ENCODE measurements around the gene CFAP45. TPM values are rescaled to one million over a fixed set of nuclear protein-coding genes. Genes with fewer than 3 reads are reported as not detected.

CFAP45 gene
- total RNA-seq, 2 experiments from 2014 or later = 0.63 TPM; not detected in 1

GRCh38 chr1:159921700-159922504 is 21.9 kb upstream of the CFAP45 start:
- Histone ChIP-seq H3K4me3 (ENCODE audit: low read depth, low read length, poor library complexity, severe bottlenecking) (peak overlapping the region; percentile 94), H3K4me1 (ENCODE audit: insufficient read depth, low read length, poor library complexity, severe bottlenecking) (peaks cover 43% of the 10 kb centered on the region), H3K79me2 (ENCODE audit: insufficient read depth, low read depth, low read length) (peaks cover 47% of the 10 kb centered on the region; the same call in 1 of the 2 replicates), H3K27ac (ENCODE audit: low read depth, low read length, poor library complexity, severe bottlenecking) (peak overlapping the region; percentile 80), H3K9me2 (ENCODE audit: insufficient read depth, low read length) (no peaks in the 10 kb centered on the region), H4K20me1 (ENCODE audit: insufficient read depth, low read length) (no peaks in the 10 kb centered on the region), H3K9me3 (ENCODE audit: low read length) (no peaks in the 10 kb centered on the region), H2AFZ (ENCODE audit: low read length) (no peak overlapping the region), H3K36me3 (ENCODE audit: insufficient read depth, low read length) (peaks cover 39% of the 10 kb centered on the region), H3K4me2 (ENCODE audit: low read length) (peak overlapping the region; percentile 90)
- BruUV-seq (replicated peaks) = no TSS peak
- TF ChIP-seq CTCF (conservative IDR thresholded peaks at IDR 0.05; ENCODE audit: low read length) (no peak), EZH2phosphoT487 (IDR thresholded peaks at IDR 0.05; ENCODE audit: borderline replicate concordance, low read depth, low read length) (no peak)
- intact Hi-C loops (cut with micrococcal nuclease; ENCODE audit: unreplicated experiment) = no loop called here
- DNase-seq (ENCODE audit: low spot score) = no peak
- ChIA-PET CTCF (ENCODE audit: unreplicated experiment) (interaction anchor here (0.6 kb wide), 2 partner anchors 58 to 458 kb away, joined by 3 read pairs; no protein-coding TSS in a partner anchor), POLR2A (interaction anchor here (0.8 to 1.1 kb wide), 3 partner anchors 10 to 33 kb away, joined by 3 read pairs; no protein-coding TSS in a partner anchor)

DNA sequence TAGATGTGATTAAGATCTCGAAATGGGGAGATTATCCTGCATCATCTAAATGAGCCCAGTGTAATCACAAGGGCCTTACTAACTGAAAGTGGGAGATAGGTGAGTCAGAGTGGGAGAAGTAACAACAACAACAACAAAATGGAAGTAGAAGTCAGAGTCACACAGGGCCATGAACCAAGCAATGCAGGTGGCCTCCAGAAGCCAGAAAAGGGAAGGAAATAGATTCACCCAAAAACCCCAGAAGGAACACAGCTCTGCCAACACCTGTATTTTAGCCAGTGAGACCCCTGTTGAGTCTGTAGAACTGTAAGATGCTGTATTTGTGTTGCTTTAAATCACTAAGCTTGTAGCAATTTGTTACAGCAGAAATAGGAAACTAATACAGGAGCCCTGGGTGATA is 21.3 kb upstream of the CFAP45 start:
- peak overlapping the region; percentile 90 for H3K4me2 ChIP-seq (ENCODE audit: low read length)
- POLR2A ChIA-PET = interaction anchor here (1.1 kb wide), 1 partner anchor 31 kb away, joined by 3 read pairs; no protein-coding TSS in a partner anchor
- CTCF ChIA-PET (ENCODE audit: unreplicated experiment) = interaction anchor here (0.6 kb wide), 1 partner anchor 458 kb away, joined by 3 read pairs; no protein-coding TSS in a partner anchor
- BruUV-seq (replicated peaks) = no TSS peak
- DNase-seq (ENCODE audit: low spot score) = peak; percentile 69
- peaks cover 44% of the 10 kb centered on the region for H3K36me3 ChIP-seq (ENCODE audit: insufficient read depth, low read length)
- intact Hi-C loops (cut with micrococcal nuclease; ENCODE audit: unreplicated experiment) = no loop called here
- H3K27ac ChIP-seq (ENCODE audit: low read depth, low read length, poor library complexity, severe bottlenecking) = peak overlapping the region; percentile 80
- peak overlapping the region; percentile 94 for H3K4me3 ChIP-seq (ENCODE audit: low read depth, low read length, poor library complexity, severe bottlenecking)
- no peak for TF ChIP-seq CTCF (conservative IDR thresholded peaks at IDR 0.05; ENCODE audit: low read length)
- TF ChIP-seq EZH2phosphoT487 (IDR thresholded peaks at IDR 0.05; ENCODE audit: borderline replicate concordance, low read depth, low read length) = no peak
- no peaks in the 10 kb centered on the region for H3K9me3 ChIP-seq (ENCODE audit: low read length)
- H3K79me2 ChIP-seq (ENCODE audit: insufficient read depth, low read depth, low read length) = peaks cover 47% of the 10 kb centered on the region; the same call in 1 of the 2 replicates
- no peak overlapping the region for H2AFZ ChIP-seq (ENCODE audit: low read length)
- H3K9me2 ChIP-seq (ENCODE audit: insufficient read depth, low read length) = no peaks in the 10 kb centered on the region
- no peaks in the 10 kb centered on the region for H4K20me1 ChIP-seq (ENCODE audit: insufficient read depth, low read length)
- peaks cover 40% of the 10 kb centered on the region for H3K4me1 ChIP-seq (ENCODE audit: insufficient read depth, low read length, poor library complexity, severe bottlenecking)

All from OCI-LY7 (cell line).